Omental fat pad (tissue), 4 donors: ENCODE results near the gene ARHGEF16. TPM values are rescaled to one million over a fixed set of nuclear protein-coding genes. Genes with fewer than 3 reads are reported as not detected.

Experiments used
- ATAC-seq: fragments of 150-250 bp; one replicate; pipeline ENCODE4 v1.9.1; 2016; ENCODE audit warnings: mild to moderate bottlenecking, moderate library complexity; ENCODE audit not compliant: low FRiP score
- DNase-seq: peaks from one replicate; pipeline ENCODE4 v3.0.0-alpha.2; 2019; ENCODE audit warnings: low spot score
- CTCF ChIP-seq, 3 donors: fragments of 450-650 bp; IDR thresholded peaks; one replicate each; pipeline ENCODE4 v1.5.1; 2016 to 2017; ENCODE audit warnings: antibody characterized with exemption in 3 of 3, mild to moderate bottlenecking in 3 of 3, moderate library complexity in 2 of 3
- total RNA-seq, 4 donors: library from RNA; depleted of rRNA; stranded (reverse); fragments of >200 nt; gene quantifications; one replicate each; pipeline ENCODE4 v1.1.0, GENCODE V29; 2016

Gene ARHGEF16
- total RNA-seq, 4 donors from 2014 or later = 0.36 to 3.2 (median 1.9) TPM

GRCh38 chr1:3461238-3461933 is 6.9 kb downstream of the ARHGEF16 start:
- ATAC-seq (no peak), DNase-seq (no peak)
- no peak for TF ChIP-seq CTCF (IDR thresholded peaks at IDR 0.05)

- no peak for DNase-seq
- TF ChIP-seq CTCF (IDR thresholded peaks at IDR 0.05) = no peak
- ATAC-seq = no peak
These were observed 7.4 kb downstream of the ARHGEF16 start for GRCh38 chr1:3461934-3462275.

GRCh38 chr1:3462356-3463012 is 8.0 kb downstream of the ARHGEF16 start:
- ATAC-seq (no peak), DNase-seq (no peak)
- TF ChIP-seq CTCF (IDR thresholded peaks at IDR 0.05) = no peak

GRCh38 chr1:3463013-3463385 is 8.5 kb downstream of the ARHGEF16 start:
- TF ChIP-seq CTCF (IDR thresholded peaks at IDR 0.05) = no peak
- DNase-seq = no peak
- ATAC-seq = no peak

- no peak for DNase-seq
- no peak for ATAC-seq
- no peak for TF ChIP-seq CTCF (IDR thresholded peaks at IDR 0.05)
These were observed 9.0 kb downstream of the ARHGEF16 start for GRCh38 chr1:3463408-3463863.

GRCh38 chr1:3463891-3464648 is 9.6 kb downstream of the ARHGEF16 start:
- ATAC-seq (no peak), DNase-seq (no peak)
- no peak for TF ChIP-seq CTCF (IDR thresholded peaks at IDR 0.05)
